HepG2 (cell line): ENCODE results near the gene RBM6. TPM values are rescaled to one million over a fixed set of nuclear protein-coding genes. Genes with fewer than 3 reads are reported as not detected.

Experiments used
- BRCA1 ChIP-seq: sonication (generic); formaldehyde crosslinking; IDR thresholded peaks from 2 replicates; pipeline ENCODE4 v1.4.0; 2020; ENCODE audit warnings: missing genetic modification reagents
- DNMT1 ChIP-seq: sonication (generic); formaldehyde crosslinking; IDR thresholded peaks from 2 replicates; pipeline ENCODE4 v1.5.1; 2020; ENCODE audit warnings: mild to moderate bottlenecking, missing genetic modification reagents
- EZH2 ChIP-seq: conservative IDR thresholded peaks from 2 replicates; pipeline ENCODE4 v1.6.1; 2012; ENCODE audit warnings: mild to moderate bottlenecking, low read depth, low read length, moderate library complexity
- GPBP1L1 ChIP-seq: sonication (generic); formaldehyde crosslinking; IDR thresholded peaks from 2 replicates; pipeline ENCODE4 v1.5.0; 2020; ENCODE audit warnings: mild to moderate bottlenecking, missing genetic modification reagents
- MIER2 ChIP-seq: IDR thresholded peaks from 2 replicates; pipeline ENCODE4 v1.6.1; 2016; ENCODE audit warnings: missing biosample characterization, missing genetic modification reagents
- MLLT10 ChIP-seq: sonication (generic); formaldehyde crosslinking; IDR thresholded peaks from 2 replicates; pipeline ENCODE4 v1.4.0; 2020; ENCODE audit warnings: missing genetic modification reagents
- PATZ1 ChIP-seq: sonication (generic); formaldehyde crosslinking; IDR thresholded peaks from 2 replicates; pipeline ENCODE4 v1.4.0; 2020; ENCODE audit warnings: missing genetic modification reagents
- SALL2 ChIP-seq: sonication (generic); formaldehyde crosslinking; IDR thresholded peaks from 2 replicates; pipeline ENCODE4 v1.8.1; 2023; ENCODE audit warnings: mild to moderate bottlenecking, missing genetic modification reagents, inconsistent platforms
- TARDBP ChIP-seq: sonication (generic); formaldehyde crosslinking; IDR thresholded peaks from 2 replicates; pipeline ENCODE4 v1.8.0; 2022; ENCODE audit warnings: mild to moderate bottlenecking, missing genetic modification reagents
- TCF7L2 ChIP-seq: IDR thresholded peaks from 2 replicates; pipeline ENCODE4 v1.6.1; 2011; ENCODE audit warnings: mild to moderate bottlenecking, low read depth, low read length, moderate library complexity
- ZBTB7B ChIP-seq: sonication (generic); formaldehyde crosslinking; IDR thresholded peaks from 2 replicates; pipeline ENCODE4 v1.4.0; 2020; ENCODE audit warnings: missing genetic modification reagents
- ZFP36 ChIP-seq: fragments of 150-350 bp; IDR thresholded peaks from 2 replicates; pipeline ENCODE4 v1.6.1; 2018; ENCODE audit warnings: borderline replicate concordance, low read length, low read depth; ENCODE audit not compliant: partially characterized antibody
- ZIK1 ChIP-seq: sonication (generic); formaldehyde crosslinking; IDR thresholded peaks from 2 replicates; pipeline ENCODE4 v1.5.0; 2020; ENCODE audit warnings: mild to moderate bottlenecking, low read depth, missing genetic modification reagents, borderline replicate concordance
- ZNF12 ChIP-seq: sonication (generic); formaldehyde crosslinking; IDR thresholded peaks from 2 replicates; pipeline ENCODE4 v1.5.0; 2020; ENCODE audit warnings: missing genetic modification reagents
- ZNF24 ChIP-seq: fragments of 450-650 bp; IDR thresholded peaks from 2 replicates; pipeline ENCODE4 v1.6.1; 2017; ENCODE audit warnings: antibody characterized with exemption, mild to moderate bottlenecking
- ZNF280D ChIP-seq: sonication (generic); formaldehyde crosslinking; IDR thresholded peaks from 2 replicates; pipeline ENCODE4 v1.5.1; 2020; ENCODE audit warnings: mild to moderate bottlenecking, missing genetic modification reagents
- ZNF414 ChIP-seq: sonication (generic); formaldehyde crosslinking; IDR thresholded peaks from 2 replicates; pipeline ENCODE4 v1.5.0; 2020; ENCODE audit warnings: missing genetic modification reagents
- ZNF446 ChIP-seq: sonication (generic); formaldehyde crosslinking; IDR thresholded peaks from 2 replicates; pipeline ENCODE4 v1.5.0; 2020; ENCODE audit warnings: mild to moderate bottlenecking, missing genetic modification reagents
- ZNF549 ChIP-seq: sonication (generic); formaldehyde crosslinking; IDR thresholded peaks from 2 replicates; pipeline ENCODE4 v1.5.0; 2020; ENCODE audit warnings: missing genetic modification reagents
- ZNF703 ChIP-seq: sonication (generic); formaldehyde crosslinking; IDR thresholded peaks from 2 replicates; pipeline ENCODE4 v1.5.1; 2020; ENCODE audit warnings: missing genetic modification reagents, mild to moderate bottlenecking, moderate library complexity, borderline replicate concordance
- ZSCAN31 ChIP-seq: sonication (generic); formaldehyde crosslinking; IDR thresholded peaks from 2 replicates; pipeline ENCODE4 v1.5.0; 2020; ENCODE audit warnings: low read depth, mild to moderate bottlenecking, missing genetic modification reagents
- polyA plus RNA-seq, 8 experiments: library from polyadenylated mRNA; depleted of rRNA in 3 of 8; stranded (reverse) in 7 of 8; unstranded in 1 of 8; fragments of >200 nt; fragmentation: Illumina TruSeq in 4 of 8; extraction: Trizol in 4 of 8; gene quantifications; 2 replicates each; pipeline versions ENCODE4 v1.2.1 to v1.2.3, GENCODE V29; 2011 to 2016; ENCODE audit warnings: low read depth in 4 of 8, missing spikeins in 1 of 8, mixed read lengths in 1 of 8; ENCODE audit not compliant: insufficient read depth in 1 of 8
- total RNA-seq, 5 experiments: library from RNA; depleted of rRNA; stranded (reverse); fragments of >200 nt; fragmentation: Illumina TruSeq; extraction: Trizol; gene quantifications; 2 replicates each; pipeline ENCODE4 v1.2.3, GENCODE V29; 2016; ENCODE audit warnings: low read depth in 1 of 5

The RBM6 gene
- total and polyA plus RNA-seq, 2 of the 13 experiments (the other 11 are each of a cell fraction or from before 2014, with no cell fraction given), result 72.7 to 86.1 TPM

- TF ChIP-seq ZNF414 (no peak), ZIK1 (CRISPR knock-in tag) (peak; percentile 42; the same call in 1 of the 2 replicates), ZNF12 (peak; percentile 52; the same call in 1 of the 2 replicates), EZH2 (no peak), ZBTB7B (CRISPR knock-in tag) (peak; percentile 68; the same call in 1 of the 2 replicates), PATZ1 (peak; percentile 57), ZNF446 (CRISPR knock-in tag) (no peak), ZNF24 (no peak), ZNF703 (no peak; the same call in 1 of the 2 replicates), GPBP1L1 (no peak), TARDBP (CRISPR knock-in tag) (peak; percentile 80), SALL2 (CRISPR knock-in tag) (peak; percentile 34; the same call in 1 of the 2 replicates), MIER2 (CRISPR knock-in tag) (no peak), BRCA1 (CRISPR knock-in tag) (no peak), MLLT10 (CRISPR knock-in tag) (no peak), ZFP36 (no peak), DNMT1 (CRISPR knock-in tag) (no peak), ZNF549 (CRISPR knock-in tag) (no peak), ZNF280D (CRISPR knock-in tag) (peak; percentile 96), TCF7L2 (no peak), ZSCAN31 (CRISPR knock-in tag) (peak; percentile 45)
These were observed 10.4 kb upstream of the RBM6 start, which contains the start of gene MON1A (continued) for GRCh38 chr3:49929291-49930167.
